Diencephalon (tissue), 1 donor: ENCODE results near the gene GABARAPL2. TPM values are rescaled to one million over a fixed set of nuclear protein-coding genes. Genes with fewer than 3 reads are reported as not detected.

Source experiments
- total RNA-seq: library from RNA; depleted of rRNA; stranded (reverse); fragments of >200 nt; gene quantifications from one replicate; pipeline ENCODE4 v1.2.3, GENCODE V29; 2014

GABARAPL2 gene
- 140 TPM for total RNA-seq

DNA sequence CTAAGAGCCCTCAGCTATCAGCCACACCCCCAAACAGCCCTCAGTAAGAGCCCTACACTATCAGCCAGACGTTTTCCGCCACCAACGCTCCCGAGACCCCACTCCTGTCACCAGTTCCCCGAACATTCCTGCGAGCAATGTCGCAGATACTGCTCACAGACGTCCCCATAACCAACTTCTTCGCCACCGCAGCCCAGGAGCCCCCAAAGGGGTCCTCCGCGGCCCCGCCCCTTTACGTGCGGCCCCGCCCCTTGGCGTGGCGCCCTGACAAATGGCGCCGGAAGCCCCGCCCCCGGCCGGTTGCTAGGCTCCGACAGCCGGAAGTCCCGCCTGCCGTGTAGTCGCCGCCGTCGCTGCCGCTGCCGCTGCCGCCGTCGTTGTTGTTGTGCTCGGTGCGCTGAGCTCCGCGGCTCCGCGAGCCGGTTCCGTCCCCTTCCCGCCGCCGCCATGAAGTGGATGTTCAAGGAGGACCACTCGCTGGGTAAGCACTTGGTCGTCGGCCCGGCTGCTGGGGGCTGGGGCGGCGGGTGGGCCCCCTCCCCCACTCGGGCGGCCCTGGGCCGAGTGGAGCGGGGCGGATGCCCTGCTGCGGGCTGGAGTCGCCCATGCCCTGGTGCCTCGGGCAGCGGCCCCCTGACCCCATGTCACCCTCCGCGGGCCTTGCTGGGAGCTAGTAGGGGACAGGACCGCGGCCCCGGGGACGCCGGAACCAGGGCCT, at the start of gene GABARAPL2:
Gene GABARAPL2 (plus strand): TSS at position 340 of the 718 bp plus-strand sequence. CDS start 108 bp downstream, at position 448.

GRCh38 chr16:75535901-75536300, 30.3 kb upstream of the GABARAPL2 start, which contains the start of gene CHST5:
Gene CHST5 (minus strand): TSS chr16:75536108. CDS start chr16:75530384, 5,724 bp downstream.

GRCh38 chr16:75555707-75556430, 10.3 kb upstream of the GABARAPL2 start, which contains the start of gene TMEM231:
Gene TMEM231 (minus strand): TSS chr16:75556252. CDS start chr16:75556209, 43 bp downstream.

GRCh38 chr16:75622761-75623605, 56.8 kb downstream of the GABARAPL2 start, which contains the start of gene ADAT1:
Gene ADAT1 (minus strand): TSS chr16:75623281. CDS start chr16:75620799, 2,482 bp downstream.

Other genes with a start within 250 kb of the GABARAPL2 start
- 68.7 TPM for gene CFDP1, start 132.9 kb upstream of the GABARAPL2 start, total RNA-seq
- 48.9 TPM for gene TMEM170A, start 101.7 kb upstream of the GABARAPL2 start, total RNA-seq
- 5.3 TPM for gene CHST6, start 70.9 kb upstream of the GABARAPL2 start, total RNA-seq
- 0.92 TPM for gene CHST5, start 30.3 kb upstream of the GABARAPL2 start, total RNA-seq
- 33.4 TPM for gene TMEM231, start 10.1 kb upstream of the GABARAPL2 start, total RNA-seq
- gene ADAT1, start 56.9 kb downstream of the GABARAPL2 start, total RNA-seq: 58.4 TPM
- 95.5 TPM for gene KARS1, start 81.3 kb downstream of the GABARAPL2 start, total RNA-seq
- gene TERF2IP, start 81.4 kb downstream of the GABARAPL2 start, total RNA-seq: 167 TPM
- gene CPHXL2, start 110.6 kb downstream of the GABARAPL2 start, total RNA-seq: not detected
- not detected for gene DUXB, start 135.1 kb downstream of the GABARAPL2 start, total RNA-seq
- not detected for gene CPHXL, start 160.1 kb downstream of the GABARAPL2 start, total RNA-seq